ENCODE data around the gene IL13RA1. TPM values are rescaled to one million over a fixed set of nuclear protein-coding genes. Genes with fewer than 3 reads are reported as not detected.

Gene IL13RA1
- total and polyA plus RNA-seq, 2 experiments from 2014 or later = 2.7 to 6.6 TPM

DNA sequence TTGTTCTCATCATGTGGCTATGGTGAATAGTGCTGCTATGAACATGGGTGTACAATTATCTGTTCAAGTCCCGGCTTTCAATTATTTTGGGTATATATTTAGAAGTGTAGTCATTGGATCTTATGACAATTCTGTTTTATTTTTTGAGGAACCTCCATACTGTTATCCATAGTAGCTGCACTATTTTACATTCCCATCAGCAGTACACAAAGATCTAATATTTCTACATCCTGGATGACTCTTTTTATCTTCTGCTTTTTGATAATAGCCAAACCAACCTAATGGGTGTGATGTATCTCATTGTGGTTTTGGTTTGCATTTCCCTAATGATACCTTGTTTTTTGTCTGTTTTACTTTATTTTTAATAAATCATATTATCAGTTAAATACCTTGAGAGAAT, 12.9 kb upstream of the IL13RA1 start:
- no peak overlapping the region for H3K4me3 ChIP-seq
- no peak overlapping the region for H3K4me3 Mint-ChIP-seq
- H3K27ac Mint-ChIP-seq = no peak overlapping the region
- no peak overlapping the region for H2AFZ ChIP-seq
- DNase-seq (ENCODE audit: low spot score) (no peak), ATAC-seq (no peak)
- no peaks in the 10 kb centered on the region for H3K36me3 Mint-ChIP-seq (ENCODE audit: low read depth)
- no peaks in the 10 kb centered on the region for H3K27me3 ChIP-seq (ENCODE audit: insufficient read depth)
- no peaks in the 10 kb centered on the region for H4K20me1 ChIP-seq (replicated peaks; ENCODE audit: insufficient read depth)
- no peaks in the 10 kb centered on the region for H3K9me2 ChIP-seq (ENCODE audit: insufficient read depth)
- no peak overlapping the region for H3K27ac ChIP-seq (ENCODE audit: low read depth)
- TF ChIP-seq, protein P1, sequence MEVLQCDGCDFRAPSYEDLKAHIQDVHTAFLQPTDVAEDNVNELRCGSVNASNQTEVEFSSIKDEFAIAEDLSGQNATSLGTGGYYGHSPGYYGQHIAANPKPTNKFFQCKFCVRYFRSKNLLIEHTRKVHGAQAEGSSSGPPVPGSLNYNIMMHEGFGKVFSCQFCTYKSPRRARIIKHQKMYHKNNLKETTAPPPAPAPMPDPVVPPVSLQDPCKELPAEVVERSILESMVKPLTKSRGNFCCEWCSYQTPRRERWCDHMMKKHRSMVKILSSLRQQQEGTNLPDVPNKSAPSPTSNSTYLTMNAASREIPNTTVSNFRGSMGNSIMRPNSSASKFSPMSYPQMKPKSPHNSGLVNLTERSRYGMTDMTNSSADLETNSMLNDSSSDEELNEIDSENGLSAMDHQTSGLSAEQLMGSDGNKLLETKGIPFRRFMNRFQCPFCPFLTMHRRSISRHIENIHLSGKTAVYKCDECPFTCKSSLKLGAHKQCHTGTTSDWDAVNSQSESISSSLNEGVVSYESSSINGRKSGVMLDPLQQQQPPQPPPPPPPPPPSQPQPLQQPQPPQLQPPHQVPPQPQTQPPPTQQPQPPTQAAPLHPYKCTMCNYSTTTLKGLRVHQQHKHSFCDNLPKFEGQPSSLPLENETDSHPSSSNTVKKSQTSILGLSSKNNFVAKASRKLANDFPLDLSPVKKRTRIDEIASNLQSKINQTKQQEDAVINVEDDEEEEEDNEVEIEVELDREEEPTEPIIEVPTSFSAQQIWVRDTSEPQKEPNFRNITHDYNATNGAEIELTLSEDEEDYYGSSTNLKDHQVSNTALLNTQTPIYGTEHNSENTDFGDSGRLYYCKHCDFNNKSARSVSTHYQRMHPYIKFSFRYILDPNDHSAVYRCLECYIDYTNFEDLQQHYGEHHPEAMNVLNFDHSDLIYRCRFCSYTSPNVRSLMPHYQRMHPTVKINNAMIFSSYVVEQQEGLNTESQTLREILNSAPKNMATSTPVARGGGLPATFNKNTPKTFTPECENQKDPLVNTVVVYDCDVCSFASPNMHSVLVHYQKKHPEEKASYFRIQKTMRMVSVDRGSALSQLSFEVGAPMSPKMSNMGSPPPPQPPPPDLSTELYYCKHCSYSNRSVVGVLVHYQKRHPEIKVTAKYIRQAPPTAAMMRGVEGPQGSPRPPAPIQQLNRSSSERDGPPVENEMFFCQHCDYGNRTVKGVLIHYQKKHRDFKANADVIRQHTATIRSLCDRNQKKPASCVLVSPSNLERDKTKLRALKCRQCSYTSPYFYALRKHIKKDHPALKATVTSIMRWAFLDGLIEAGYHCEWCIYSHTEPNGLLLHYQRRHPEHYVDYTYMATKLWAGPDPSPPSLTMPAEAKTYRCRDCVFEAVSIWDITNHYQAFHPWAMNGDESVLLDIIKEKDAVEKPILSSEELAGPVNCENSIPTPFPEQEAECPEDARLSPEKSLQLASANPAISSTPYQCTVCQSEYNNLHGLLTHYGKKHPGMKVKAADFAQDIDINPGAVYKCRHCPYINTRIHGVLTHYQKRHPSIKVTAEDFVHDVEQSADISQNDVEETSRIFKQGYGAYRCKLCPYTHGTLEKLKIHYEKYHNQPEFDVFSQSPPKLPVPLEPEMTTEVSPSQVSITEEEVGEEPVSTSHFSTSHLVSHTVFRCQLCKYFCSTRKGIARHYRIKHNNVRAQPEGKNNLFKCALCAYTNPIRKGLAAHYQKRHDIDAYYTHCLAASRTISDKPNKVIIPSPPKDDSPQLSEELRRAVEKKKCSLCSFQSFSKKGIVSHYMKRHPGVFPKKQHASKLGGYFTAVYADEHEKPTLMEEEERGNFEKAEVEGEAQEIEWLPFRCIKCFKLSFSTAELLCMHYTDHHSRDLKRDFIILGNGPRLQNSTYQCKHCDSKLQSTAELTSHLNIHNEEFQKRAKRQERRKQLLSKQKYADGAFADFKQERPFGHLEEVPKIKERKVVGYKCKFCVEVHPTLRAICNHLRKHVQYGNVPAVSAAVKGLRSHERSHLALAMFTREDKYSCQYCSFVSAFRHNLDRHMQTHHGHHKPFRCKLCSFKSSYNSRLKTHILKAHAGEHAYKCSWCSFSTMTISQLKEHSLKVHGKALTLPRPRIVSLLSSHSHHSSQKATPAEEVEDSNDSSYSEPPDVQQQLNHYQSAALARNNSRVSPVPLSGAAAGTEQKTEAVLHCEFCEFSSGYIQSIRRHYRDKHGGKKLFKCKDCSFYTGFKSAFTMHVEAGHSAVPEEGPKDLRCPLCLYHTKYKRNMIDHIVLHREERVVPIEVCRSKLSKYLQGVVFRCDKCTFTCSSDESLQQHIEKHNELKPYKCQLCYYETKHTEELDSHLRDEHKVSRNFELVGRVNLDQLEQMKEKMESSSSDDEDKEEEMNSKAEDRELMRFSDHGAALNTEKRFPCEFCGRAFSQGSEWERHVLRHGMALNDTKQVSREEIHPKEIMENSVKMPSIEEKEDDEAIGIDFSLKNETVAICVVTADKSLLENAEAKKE (CRISPR knock-in tag; IDR thresholded peaks at IDR 0.05) = no peak
- TF ChIP-seq, protein P2, sequence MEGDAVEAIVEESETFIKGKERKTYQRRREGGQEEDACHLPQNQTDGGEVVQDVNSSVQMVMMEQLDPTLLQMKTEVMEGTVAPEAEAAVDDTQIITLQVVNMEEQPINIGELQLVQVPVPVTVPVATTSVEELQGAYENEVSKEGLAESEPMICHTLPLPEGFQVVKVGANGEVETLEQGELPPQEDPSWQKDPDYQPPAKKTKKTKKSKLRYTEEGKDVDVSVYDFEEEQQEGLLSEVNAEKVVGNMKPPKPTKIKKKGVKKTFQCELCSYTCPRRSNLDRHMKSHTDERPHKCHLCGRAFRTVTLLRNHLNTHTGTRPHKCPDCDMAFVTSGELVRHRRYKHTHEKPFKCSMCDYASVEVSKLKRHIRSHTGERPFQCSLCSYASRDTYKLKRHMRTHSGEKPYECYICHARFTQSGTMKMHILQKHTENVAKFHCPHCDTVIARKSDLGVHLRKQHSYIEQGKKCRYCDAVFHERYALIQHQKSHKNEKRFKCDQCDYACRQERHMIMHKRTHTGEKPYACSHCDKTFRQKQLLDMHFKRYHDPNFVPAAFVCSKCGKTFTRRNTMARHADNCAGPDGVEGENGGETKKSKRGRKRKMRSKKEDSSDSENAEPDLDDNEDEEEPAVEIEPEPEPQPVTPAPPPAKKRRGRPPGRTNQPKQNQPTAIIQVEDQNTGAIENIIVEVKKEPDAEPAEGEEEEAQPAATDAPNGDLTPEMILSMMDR (conservative IDR thresholded peaks at IDR 0.05; ENCODE audit: low read depth in 2 of 2) = no peak
- TF ChIP-seq, protein P3, sequence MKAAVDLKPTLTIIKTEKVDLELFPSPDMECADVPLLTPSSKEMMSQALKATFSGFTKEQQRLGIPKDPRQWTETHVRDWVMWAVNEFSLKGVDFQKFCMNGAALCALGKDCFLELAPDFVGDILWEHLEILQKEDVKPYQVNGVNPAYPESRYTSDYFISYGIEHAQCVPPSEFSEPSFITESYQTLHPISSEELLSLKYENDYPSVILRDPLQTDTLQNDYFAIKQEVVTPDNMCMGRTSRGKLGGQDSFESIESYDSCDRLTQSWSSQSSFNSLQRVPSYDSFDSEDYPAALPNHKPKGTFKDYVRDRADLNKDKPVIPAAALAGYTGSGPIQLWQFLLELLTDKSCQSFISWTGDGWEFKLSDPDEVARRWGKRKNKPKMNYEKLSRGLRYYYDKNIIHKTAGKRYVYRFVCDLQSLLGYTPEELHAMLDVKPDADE (IDR thresholded peaks at IDR 0.05) = no peak
- TF ChIP-seq EZH2phosphoT487 (IDR thresholded peaks at IDR 0.05; ENCODE audit: unreplicated experiment) = no peak
- TF ChIP-seq ZNF114 (CRISPR knock-in tag; IDR thresholded peaks at IDR 0.05) = no peak
- TF ChIP-seq, protein P4, sequence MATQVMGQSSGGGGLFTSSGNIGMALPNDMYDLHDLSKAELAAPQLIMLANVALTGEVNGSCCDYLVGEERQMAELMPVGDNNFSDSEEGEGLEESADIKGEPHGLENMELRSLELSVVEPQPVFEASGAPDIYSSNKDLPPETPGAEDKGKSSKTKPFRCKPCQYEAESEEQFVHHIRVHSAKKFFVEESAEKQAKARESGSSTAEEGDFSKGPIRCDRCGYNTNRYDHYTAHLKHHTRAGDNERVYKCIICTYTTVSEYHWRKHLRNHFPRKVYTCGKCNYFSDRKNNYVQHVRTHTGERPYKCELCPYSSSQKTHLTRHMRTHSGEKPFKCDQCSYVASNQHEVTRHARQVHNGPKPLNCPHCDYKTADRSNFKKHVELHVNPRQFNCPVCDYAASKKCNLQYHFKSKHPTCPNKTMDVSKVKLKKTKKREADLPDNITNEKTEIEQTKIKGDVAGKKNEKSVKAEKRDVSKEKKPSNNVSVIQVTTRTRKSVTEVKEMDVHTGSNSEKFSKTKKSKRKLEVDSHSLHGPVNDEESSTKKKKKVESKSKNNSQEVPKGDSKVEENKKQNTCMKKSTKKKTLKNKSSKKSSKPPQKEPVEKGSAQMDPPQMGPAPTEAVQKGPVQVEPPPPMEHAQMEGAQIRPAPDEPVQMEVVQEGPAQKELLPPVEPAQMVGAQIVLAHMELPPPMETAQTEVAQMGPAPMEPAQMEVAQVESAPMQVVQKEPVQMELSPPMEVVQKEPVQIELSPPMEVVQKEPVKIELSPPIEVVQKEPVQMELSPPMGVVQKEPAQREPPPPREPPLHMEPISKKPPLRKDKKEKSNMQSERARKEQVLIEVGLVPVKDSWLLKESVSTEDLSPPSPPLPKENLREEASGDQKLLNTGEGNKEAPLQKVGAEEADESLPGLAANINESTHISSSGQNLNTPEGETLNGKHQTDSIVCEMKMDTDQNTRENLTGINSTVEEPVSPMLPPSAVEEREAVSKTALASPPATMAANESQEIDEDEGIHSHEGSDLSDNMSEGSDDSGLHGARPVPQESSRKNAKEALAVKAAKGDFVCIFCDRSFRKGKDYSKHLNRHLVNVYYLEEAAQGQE (IDR thresholded peaks at IDR 0.05; ENCODE audit: unreplicated experiment) = no peak
- TF ChIP-seq NANOG (IDR thresholded peaks at IDR 0.05; ENCODE audit: borderline replicate concordance) = no peak
- TF ChIP-seq CREB1 (CRISPR knock-in tag; IDR thresholded peaks at IDR 0.05; ENCODE audit: low read depth) = no peak
- no peak for TF ChIP-seq STAT1 (IDR thresholded peaks at IDR 0.05; ENCODE audit: unreplicated experiment)
- no peak for TF ChIP-seq JUNB (IDR thresholded peaks at IDR 0.05; ENCODE audit: unreplicated experiment)
- TF ChIP-seq ZNF331 (CRISPR knock-in tag; IDR thresholded peaks at IDR 0.05; ENCODE audit: low read depth) = no peak
- TF ChIP-seq EZH2 (IDR thresholded peaks at IDR 0.05; ENCODE audit: low read depth, unreplicated experiment) = no peak
- TF ChIP-seq POLR2AphosphoS5 (IDR thresholded peaks at IDR 0.05; ENCODE audit: low read depth) = no peak
- H3K79me2 ChIP-seq (replicated peaks; ENCODE audit: insufficient read depth) = no peaks in the 10 kb centered on the region
- no peaks in the 10 kb centered on the region for H3K27me3 Mint-ChIP-seq (ENCODE audit: insufficient read depth, low read depth, poor library complexity)
- no peaks in the 10 kb centered on the region for H3K36me3 ChIP-seq (ENCODE audit: insufficient read depth)
- 0 out of 3 replicates have a peak, but pooled peaks cover 2% of the 10 kb centered on the region for H3K4me1 Mint-ChIP-seq
- peaks cover 6% of the 10 kb centered on the region; the same call in 2 of the 3 replicates for H3K9me3 Mint-ChIP-seq
- H3K4me1 ChIP-seq (ENCODE audit: insufficient read depth) = no peaks in the 10 kb centered on the region
- no peak overlapping the region for H3K4me2 ChIP-seq
- H3F3A ChIP-seq (replicated peaks; ENCODE audit: low read depth) = no peaks in the 10 kb centered on the region

Measured in GM23338 (cell line).